HG03520 (cell line): Measurements from ENCODE around the gene EPB41L1.

Experiments
- ATAC-seq: cut with Tn5 transposase; IDR thresholded peaks from one replicate; pipeline ENCODE4 v1.9.1; 2021; ENCODE audit warnings: mild to moderate bottlenecking, moderate library complexity; ENCODE audit not compliant: unreplicated experiment

The EPB41L1 gene

DNA sequence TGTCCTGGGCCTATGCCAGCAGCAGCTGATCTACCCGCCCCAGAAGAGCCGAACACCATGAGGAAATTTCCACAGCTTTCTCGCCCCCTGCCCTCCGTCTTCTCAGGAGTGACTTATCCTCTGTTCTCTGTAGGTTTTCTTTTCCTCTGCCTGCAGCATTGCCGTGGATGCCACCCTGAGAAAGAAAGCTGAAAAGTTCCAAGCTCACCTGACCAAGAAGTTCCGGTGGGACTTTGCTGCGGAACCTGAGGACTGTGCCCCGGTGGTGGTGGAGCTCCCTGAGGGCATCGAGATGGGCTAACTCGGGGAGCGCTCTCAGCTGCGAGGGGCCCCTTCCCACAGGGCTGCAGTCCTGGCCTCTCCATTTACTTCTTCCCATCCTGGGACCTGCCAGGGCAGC is 100.9 kb downstream of the EPB41L1 start:
- ATAC-seq = no peak

- ATAC-seq = no peak
Observed at GRCh38 chr20:36259177-36260061, 104.9 kb downstream of the EPB41L1 start.

GRCh38 chr20:36260316-36260715 is 105.8 kb downstream of the EPB41L1 start:
- no peak for ATAC-seq

DNA sequence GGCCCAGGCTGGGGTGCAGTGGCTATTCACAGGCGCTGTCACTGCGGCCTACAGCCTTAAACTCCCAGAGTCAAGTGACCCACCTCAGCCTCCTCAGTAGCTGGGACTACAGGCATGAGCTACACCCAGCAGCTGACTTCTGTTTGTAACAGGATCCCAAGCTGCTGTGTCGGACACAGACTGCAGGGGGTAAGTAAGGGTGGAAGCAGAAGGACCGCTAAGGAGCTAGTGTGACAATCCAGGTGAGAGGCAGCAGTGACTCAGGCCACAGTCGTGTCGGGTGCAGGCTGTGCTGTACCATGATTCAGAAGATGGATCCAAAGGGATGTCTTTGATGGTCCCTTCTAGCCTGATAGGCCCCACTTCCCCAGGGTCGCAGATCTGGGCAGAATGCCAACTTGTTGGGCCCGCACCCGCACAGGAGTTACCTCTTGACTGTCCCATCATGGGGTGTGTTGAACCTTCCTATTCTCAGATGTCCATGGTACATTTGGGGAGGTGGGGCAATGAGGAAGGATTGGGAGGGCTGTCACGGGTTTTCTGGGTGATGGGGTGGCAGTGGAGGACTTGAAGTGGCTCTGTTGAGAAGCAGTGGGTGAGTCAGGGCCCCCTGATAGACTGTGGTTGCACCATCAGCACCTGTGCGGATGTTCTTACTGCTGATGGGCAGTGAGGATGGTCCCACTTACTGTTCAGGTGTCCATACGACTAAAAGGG is 107.0 kb downstream of the EPB41L1 start:
- no peak for ATAC-seq

- ATAC-seq = no peak
Observed at GRCh38 chr20:36262440-36262839, 107.9 kb downstream of the EPB41L1 start.

- no peak for ATAC-seq
Observed at GRCh38 chr20:36264426-36265246, 110.1 kb downstream of the EPB41L1 start.

DNA sequence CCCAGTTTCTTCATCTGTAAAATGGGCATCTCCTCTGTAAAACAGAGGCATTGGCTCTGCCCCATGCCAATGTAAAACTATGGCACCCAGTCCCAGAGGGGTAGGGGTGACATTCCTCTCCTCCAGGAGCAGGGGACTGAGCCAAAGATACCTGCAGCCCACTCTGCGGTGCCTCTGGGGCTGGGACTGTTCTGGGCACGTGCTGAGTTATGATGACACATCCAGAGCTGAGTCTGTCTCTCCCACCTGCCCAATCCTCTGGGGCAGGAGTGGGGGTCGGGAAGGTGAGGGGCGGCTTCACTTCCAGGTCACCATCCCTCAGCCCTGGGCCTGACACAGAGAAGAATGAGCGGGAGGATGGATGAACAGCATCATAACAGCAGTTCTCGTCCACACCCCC is 111.6 kb downstream of the EPB41L1 start:
- ATAC-seq = no peak

DNA sequence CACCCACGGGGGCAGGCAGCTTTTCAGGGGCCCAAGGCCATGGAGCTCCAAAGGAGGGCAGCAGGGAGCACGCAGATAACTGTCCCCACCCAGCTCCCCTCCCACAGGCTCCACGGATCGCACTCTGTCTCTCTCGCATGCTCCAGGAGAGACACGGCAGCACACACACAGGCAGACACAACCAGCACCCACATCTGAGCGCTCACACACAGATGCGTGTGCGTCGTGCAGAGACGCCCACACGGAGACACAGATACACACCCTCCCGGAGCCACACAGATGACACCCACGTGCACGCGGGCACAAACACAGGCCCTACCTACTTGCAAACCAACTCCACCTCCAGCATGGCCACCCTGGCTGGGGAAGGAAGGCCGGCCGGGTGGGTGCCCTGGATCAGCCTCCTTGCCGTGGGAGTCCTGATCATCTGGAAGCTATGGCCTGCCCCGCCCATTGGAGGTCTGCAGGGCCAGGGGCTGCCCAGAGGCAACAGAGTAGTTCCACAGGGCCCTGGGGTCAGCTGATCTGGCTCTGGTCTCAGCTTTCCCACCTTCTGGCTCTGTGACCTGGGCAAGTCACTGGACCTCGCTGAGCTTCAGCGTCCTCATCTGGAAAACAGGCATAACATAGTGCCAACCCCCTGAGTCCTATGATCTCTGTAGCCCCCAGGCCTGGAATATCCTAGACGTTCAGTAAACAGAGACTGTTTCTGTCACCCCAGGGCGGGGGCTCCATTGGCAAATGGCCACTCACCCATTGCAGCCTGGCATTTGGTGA is 113.3 kb downstream of the EPB41L1 start:
- no peak for ATAC-seq

DNA sequence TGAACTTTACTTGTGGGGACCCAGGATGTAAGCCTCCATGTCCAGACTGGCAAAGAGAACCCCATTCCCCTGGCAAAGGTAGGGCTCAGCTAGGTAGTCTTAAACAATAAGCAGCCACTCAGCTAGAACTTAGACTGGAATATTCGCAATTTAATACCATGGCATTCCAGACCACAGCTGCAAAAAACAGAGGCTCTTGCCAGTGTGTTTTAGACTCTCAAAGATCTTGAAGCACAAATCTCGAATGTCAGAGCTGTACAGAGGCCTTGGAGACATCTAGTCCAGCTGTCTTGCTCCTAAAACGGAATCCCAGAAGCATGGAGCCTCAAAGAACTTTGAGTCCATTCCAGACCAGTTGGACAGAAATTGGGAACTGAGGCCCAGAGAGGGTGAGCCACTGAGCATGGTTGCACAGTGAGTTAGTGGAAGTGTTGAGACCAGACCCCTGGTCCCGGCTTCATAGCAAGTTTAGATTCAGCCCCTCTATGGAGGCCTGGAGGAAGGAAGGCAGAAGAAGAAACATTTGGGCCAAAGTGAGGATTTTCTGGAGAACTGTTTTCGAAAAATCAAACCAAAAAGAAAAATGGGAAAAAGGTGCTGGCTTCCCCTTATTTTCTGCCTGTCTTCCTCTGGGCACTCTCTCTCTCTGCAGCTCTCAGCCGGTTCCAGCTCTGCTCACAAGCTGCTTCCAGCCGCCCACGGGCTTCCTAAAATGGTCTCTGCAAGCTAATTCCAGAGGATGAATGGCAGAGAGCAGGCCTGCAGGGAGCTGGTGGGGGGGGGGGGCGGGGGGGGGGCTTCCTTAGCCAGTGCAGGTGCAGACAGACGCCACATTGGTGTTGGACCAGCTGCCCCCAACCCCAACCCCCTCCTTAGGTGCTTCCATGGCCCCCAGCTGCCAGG is 114.2 kb downstream of the EPB41L1 start:
- no peak for ATAC-seq

- ATAC-seq = no peak
Observed at GRCh38 chr20:36269507-36269906, 115.0 kb downstream of the EPB41L1 start.

DNA sequence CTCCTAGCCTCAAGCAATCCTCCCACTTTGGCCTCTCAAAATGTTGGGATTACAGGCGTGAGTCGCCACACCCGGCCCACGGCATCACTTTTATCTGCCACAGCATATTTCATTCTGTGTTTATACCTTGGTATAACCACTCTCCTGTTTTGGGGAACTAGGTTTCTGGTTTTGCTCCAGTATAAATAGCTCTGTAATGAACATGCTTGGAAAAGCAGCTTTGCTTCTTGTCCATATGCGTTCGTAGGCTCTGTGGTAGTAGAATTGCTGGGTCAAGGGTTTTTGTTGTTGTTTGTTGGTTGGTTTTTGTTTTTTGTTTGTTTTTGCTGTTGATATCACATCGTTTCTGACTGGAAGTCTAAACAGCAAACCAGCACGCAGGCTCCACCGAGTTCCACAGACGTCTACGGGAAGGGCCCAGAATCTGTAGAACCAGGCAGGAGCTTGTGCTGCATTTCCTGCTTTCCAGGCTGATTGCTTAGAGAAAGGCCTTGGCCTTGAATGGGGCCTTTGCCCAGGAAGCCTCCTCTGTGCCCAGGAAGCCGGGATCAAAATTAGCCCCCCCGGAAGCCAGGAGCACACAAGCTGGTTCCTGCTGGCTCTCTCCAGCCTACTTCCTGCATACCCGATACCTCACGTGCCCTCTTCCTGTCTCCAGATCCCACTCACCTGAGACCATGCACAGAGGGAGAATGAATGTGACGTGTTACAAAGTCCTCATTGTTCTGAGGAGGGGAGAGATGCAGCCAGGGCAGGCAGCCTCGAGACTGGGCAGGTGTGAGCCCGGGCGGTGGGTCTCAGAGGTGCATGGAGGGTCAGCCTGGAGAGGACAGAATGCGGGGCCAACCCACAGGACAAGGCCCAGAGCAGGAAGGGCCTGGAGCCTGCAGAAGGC is 116.5 kb downstream of the EPB41L1 start:
- no peak for ATAC-seq

GRCh38 chr20:36271639-36272546 is 117.4 kb downstream of the EPB41L1 start:
- no peak for ATAC-seq

DNA sequence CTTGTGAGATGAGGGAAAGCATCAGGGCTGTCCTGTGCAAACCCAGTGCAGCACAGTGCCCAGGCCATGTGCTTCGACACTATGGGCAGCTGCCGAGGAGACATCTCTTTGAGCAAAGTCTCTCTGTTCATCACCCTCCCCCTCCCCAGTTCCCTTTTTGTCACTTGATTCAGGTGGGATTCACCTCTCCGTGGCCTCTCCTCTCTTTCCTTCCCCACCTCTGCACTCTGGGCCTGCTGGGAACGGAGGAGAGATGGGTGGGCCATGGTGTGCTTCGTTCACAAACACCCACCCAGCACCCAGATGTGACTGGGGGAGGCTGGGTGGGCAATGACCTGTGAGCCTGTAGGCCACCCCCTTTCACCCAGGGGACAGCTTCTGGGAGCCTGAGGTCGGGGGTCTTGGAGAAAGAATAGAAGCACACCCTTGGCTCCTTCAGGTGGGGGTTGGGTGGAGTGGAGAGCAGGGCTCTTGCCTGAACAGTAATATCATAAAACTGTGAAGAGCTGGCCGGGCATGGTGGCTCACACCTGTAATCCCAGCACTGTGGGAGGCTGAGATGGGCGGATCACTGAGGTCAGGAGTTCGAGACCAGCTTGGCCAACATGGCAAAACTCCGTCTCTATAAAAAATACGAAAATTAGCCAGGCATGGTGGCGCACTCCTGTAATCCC is 118.1 kb downstream of the EPB41L1 start:
- no peak for ATAC-seq

- ATAC-seq = no peak
Observed at GRCh38 chr20:36273414-36274180, 119.1 kb downstream of the EPB41L1 start.

GRCh38 chr20:36274181-36274841 is 119.8 kb downstream of the EPB41L1 start:
- ATAC-seq = no peak

- no peak for ATAC-seq
Observed at GRCh38 chr20:36275011-36275410, 120.5 kb downstream of the EPB41L1 start.
